ENCODE measurements around the gene TSTD2.

DNA sequence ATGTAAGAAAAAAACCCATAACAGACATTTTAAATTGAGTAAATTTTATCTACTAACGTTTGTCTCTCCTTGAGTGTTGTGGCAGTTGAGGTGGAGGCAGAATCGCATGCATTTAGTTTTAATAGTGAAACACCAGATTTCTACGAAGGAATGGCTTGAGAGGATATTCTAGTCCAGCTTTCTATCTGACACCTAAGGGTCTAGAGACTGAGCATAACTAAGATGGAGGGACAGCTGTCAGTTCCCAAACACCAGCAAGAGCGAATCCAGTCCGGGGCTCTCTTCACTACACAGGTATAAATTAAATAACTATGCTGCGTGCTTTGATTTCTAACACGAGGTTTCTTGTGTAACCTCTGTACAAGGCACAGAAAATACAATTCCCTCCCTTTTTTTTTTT is 1.9 kb upstream of the TSTD2 start:
- TF ChIP-seq CTCF (IDR thresholded peaks at IDR 0.05; ENCODE audit: insufficient read depth, low read length, poor library complexity, severe bottlenecking) = no peak
- no peak for TF ChIP-seq EZH2phosphoT487 (conservative IDR thresholded peaks at IDR 0.05; ENCODE audit: low read length)

Data from SU-DHL-6 (cell line).